Cerebellar nuclear complex (tissue), 1 donor: ENCODE data around the gene ANXA2.
"Not testable (repeated sequence)": the region's sequence is repeated elsewhere in the genome, so short reads cannot be mapped to it uniquely, and the experiment has no call there.

Experiments
- DNase-seq, 2 experiments: peaks; one replicate each; lab custom pipeline; 2025; lab: John Stamatoyannopoulos, UW

ANXA2 gene

GRCh38 chr15:60397772-60398445 is at the start of gene ANXA2:
TSS of gene ANXA2 (minus strand) at chr15:60397986. CDS start at chr15:60386075, 11,911 bp downstream.
- DNase-seq: no peak

GRCh38 chr15:60444289-60444912 is 46.6 kb upstream of the ANXA2 start:
- DNase-seq: no peak

GRCh38 chr15:60442763-60443162 is 45.0 kb upstream of the ANXA2 start:
- DNase-seq: no peak

- no peak for DNase-seq
Measured at GRCh38 chr15:60442031-60442650, 44.4 kb upstream of the ANXA2 start.

- no peak for DNase-seq
Measured at GRCh38 chr15:60441331-60441730, 43.5 kb upstream of the ANXA2 start.

GRCh38 chr15:60438646-60439045 is 40.9 kb upstream of the ANXA2 start:
- no peak for DNase-seq

- no peak for DNase-seq
Measured at GRCh38 chr15:60428935-60429334, 31.1 kb upstream of the ANXA2 start.

GRCh38 chr15:60426870-60427508 is 29.2 kb upstream of the ANXA2 start:
- DNase-seq: no peak

GRCh38 chr15:60425461-60425860 is 27.7 kb upstream of the ANXA2 start:
- no peak for DNase-seq

GRCh38 chr15:60424006-60424405 is 26.2 kb upstream of the ANXA2 start:
- no peak for DNase-seq

- no peak for DNase-seq
Measured at GRCh38 chr15:60423537-60423936, 25.8 kb upstream of the ANXA2 start.

GRCh38 chr15:60421544-60421943 is 23.8 kb upstream of the ANXA2 start:
- DNase-seq: no peak

GRCh38 chr15:60420203-60420716 is 22.5 kb upstream of the ANXA2 start:
- DNase-seq: no peak

- no peak for DNase-seq
Measured at GRCh38 chr15:60419753-60420152, 22.0 kb upstream of the ANXA2 start.

- DNase-seq: no peak
Measured at GRCh38 chr15:60418096-60418495, 20.3 kb upstream of the ANXA2 start.

GRCh38 chr15:60417112-60417511 is 19.3 kb upstream of the ANXA2 start:
- DNase-seq: no peak

GRCh38 chr15:60416484-60416883 is 18.7 kb upstream of the ANXA2 start:
- no peak for DNase-seq

- no peak for DNase-seq
Measured at GRCh38 chr15:60414016-60414682, 16.4 kb upstream of the ANXA2 start.

- no peak for DNase-seq
Measured at GRCh38 chr15:60413231-60413824, 15.5 kb upstream of the ANXA2 start.

GRCh38 chr15:60412807-60413206 is 15.0 kb upstream of the ANXA2 start:
- not testable (repeated sequence) for DNase-seq

- no peak for DNase-seq
Measured at GRCh38 chr15:60411774-60412425, 14.1 kb upstream of the ANXA2 start.
